HEK293T (cell line): ENCODE data around the gene MAP3K14.

Source experiments
- CTCF ChIA-PET: fragments of 350-600 bp; formaldehyde crosslinking; extraction: SDS; loops from one replicate; lab custom pipeline; 2021; ENCODE audit warnings: antibody characterized with exemption, inconsistent platforms; lab: Yijun Ruan, JAX
- POLR2A ChIA-PET: fragments of 350-600 bp; formaldehyde crosslinking; extraction: SDS; loops from one replicate; lab custom pipeline; 2020; ENCODE audit warnings: antibody characterized with exemption, inconsistent platforms; lab: Yijun Ruan, JAX
- DNase-seq: peaks from one replicate; pipeline ENCODE4 v3.0.0; 2012; ENCODE audit warnings: mixed read lengths; ENCODE audit errors: extremely low spot score
- ARNT ChIP-seq: fragments of 450-650 bp; IDR thresholded peaks from 2 replicates; pipeline ENCODE4 v1.6.1; 2017; ENCODE audit warnings: mild to moderate bottlenecking
- BHLHE40 ChIP-seq: fragments of 450-650 bp; IDR thresholded peaks from 2 replicates; pipeline ENCODE4 v1.6.1; 2016; ENCODE audit warnings: mild to moderate bottlenecking, moderate library complexity, borderline replicate concordance
- CTBP1 ChIP-seq: fragments of 450-650 bp; IDR thresholded peaks from 2 replicates; pipeline ENCODE4 v1.6.1; 2016; ENCODE audit warnings: borderline replicate concordance
- ELF4 ChIP-seq: fragments of 450-650 bp; IDR thresholded peaks from 2 replicates; pipeline ENCODE4 v1.6.1; 2017; ENCODE audit warnings: antibody characterized with exemption
- FOXA1 ChIP-seq: fragments of 450-650 bp; IDR thresholded peaks from 2 replicates; pipeline ENCODE4 v1.6.1; 2016; ENCODE audit warnings: mild to moderate bottlenecking
- FOXK2 ChIP-seq: fragments of 450-650 bp; IDR thresholded peaks from 2 replicates; pipeline ENCODE4 v1.6.1; 2016; ENCODE audit warnings: mild to moderate bottlenecking
- FOXM1 ChIP-seq: fragments of 450-650 bp; IDR thresholded peaks from 2 replicates; pipeline ENCODE4 v1.6.1; 2017; ENCODE audit warnings: mild to moderate bottlenecking, borderline replicate concordance
- HDGF ChIP-seq: fragments of 450-650 bp; IDR thresholded peaks from 2 replicates; pipeline ENCODE4 v1.6.1; 2017; ENCODE audit warnings: antibody characterized with exemption, borderline replicate concordance
- L3MBTL2 ChIP-seq: fragments of 450-650 bp; conservative IDR thresholded peaks from 2 replicates; pipeline ENCODE4 v1.6.1; 2016; ENCODE audit warnings: mild to moderate bottlenecking
- LEF1 ChIP-seq: fragments of 450-650 bp; IDR thresholded peaks from 2 replicates; pipeline ENCODE4 v1.6.1; 2017; ENCODE audit warnings: mild to moderate bottlenecking, borderline replicate concordance
- NFRKB ChIP-seq: fragments of 450-650 bp; IDR thresholded peaks from 2 replicates; pipeline ENCODE4 v1.6.1; 2016; ENCODE audit warnings: mild to moderate bottlenecking, moderate library complexity
- SP1 ChIP-seq: fragments of 450-650 bp; IDR thresholded peaks from 2 replicates; pipeline ENCODE4 v1.6.1; 2017
- SUZ12 ChIP-seq: fragments of 450-650 bp; IDR thresholded peaks from 2 replicates; pipeline ENCODE4 v1.6.1; 2016; ENCODE audit warnings: mild to moderate bottlenecking
- TARDBP ChIP-seq: fragments of 450-650 bp; IDR thresholded peaks from 2 replicates; pipeline ENCODE4 v1.6.1; 2016
- ZNF384 ChIP-seq: fragments of 450-650 bp; IDR thresholded peaks from 2 replicates; pipeline ENCODE4 v1.6.1; 2016
- TF ChIP-seq, protein P1 (sequence below): fragments of 450-650 bp; IDR thresholded peaks from 2 replicates; pipeline ENCODE4 v1.6.1; 2016

MAP3K14 gene

DNA sequence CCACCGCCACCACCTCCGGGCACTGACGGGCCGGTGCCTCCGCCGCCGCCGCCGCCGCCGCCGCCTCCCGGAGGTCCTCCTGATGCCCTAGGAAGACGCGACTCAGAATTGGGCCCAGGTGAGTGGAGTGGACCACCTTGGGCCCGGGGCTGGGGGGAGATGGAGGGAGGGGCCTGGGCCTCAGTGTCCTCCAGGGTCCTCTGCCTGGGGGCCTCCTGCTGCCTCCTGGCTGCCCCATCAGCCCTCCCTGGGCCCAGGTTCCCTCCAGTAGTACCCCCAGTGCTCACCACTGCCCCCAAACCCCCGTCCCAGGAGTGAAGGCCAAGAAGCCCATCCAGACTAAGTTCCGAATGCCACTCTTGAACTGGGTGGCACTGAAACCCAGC, 74.8 kb downstream of the MAP3K14 start:
- no peak for DNase-seq
- TF ChIP-seq TARDBP (no peak), SUZ12 (no peak), FOXM1 (no peak), CTBP1 (no peak)
- TF ChIP-seq, protein P1, sequence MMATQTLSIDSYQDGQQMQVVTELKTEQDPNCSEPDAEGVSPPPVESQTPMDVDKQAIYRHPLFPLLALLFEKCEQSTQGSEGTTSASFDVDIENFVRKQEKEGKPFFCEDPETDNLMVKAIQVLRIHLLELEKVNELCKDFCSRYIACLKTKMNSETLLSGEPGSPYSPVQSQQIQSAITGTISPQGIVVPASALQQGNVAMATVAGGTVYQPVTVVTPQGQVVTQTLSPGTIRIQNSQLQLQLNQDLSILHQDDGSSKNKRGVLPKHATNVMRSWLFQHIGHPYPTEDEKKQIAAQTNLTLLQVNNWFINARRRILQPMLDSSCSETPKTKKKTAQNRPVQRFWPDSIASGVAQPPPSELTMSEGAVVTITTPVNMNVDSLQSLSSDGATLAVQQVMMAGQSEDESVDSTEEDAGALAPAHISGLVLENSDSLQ: no peak
- ChIA-PET POLR2A (interaction anchor here (1.3 kb wide), 1 partner anchor 75 kb away, joined by 3 read pairs; the partner anchor contains the start of gene MAP3K14), CTCF (no interaction called here)

DNA sequence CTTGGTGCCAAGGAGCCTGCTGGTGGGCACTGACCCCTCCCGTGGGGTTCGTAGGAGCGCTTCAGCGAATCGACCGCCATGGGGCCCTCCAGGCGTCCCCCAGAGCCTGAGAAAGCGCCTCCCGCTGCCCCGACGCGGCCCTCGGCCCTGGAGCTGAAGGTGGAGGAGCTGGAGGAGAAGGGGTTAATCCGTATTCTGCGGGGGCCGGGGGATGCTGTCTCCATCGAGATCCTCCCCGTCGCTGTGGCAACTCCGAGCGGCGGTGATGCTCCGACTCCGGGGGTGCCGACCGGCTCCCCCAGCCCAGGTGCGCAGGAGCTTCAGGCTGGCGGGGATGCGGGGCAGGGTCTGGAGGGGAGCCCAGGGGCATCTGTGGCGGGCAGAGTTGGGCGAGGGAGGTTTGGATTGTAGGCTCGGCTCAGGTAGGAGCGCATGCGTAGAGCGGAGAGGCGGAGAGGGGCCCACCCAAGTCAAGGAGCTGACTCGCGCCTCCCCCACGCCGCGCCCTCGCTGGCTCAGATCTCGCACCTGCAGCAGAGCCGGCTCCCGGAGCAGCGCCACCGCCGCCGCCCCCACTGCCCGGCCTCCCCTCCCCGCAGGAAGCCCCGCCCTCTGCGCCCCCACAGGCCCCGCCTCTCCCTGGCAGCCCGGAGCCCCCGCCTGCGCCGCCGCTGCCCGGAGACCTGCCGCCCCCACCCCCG, 75.3 kb downstream of the MAP3K14 start:
- CTCF ChIA-PET: no interaction called here
- no peak for DNase-seq
- no peak for TF ChIP-seq NFRKB
- TF ChIP-seq ARNT: no peak
- no peak for TF ChIP-seq FOXK2
- TF ChIP-seq SUZ12: no peak
- TF ChIP-seq CTBP1: no peak
- TF ChIP-seq TARDBP: no peak
- POLR2A ChIA-PET: interaction anchor here (1.3 kb wide), 1 partner anchor 75 kb away, joined by 3 read pairs; the partner anchor contains the start of gene MAP3K14

DNA sequence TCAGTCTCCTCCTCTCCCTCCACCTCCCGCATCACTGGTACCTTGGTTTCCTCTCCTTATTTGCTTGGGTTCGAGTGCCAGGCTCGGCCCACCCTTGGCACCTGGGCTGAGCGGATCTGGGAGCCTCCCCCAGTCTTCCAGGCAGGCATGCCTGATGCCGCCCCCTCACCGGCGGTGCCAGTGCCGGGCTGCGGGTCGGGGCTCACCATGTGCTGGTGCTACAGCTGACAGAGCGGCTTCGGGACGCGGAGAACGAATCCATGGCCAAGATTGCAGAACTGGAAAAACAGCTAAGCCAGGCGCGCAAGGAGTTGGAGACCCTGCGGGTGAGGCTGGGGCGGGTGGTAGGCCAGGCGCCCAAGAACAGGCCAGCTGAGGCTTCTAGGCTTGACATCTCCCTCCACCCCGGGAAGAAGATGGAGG, 75.9 kb downstream of the MAP3K14 start:
- ChIA-PET CTCF (no interaction called here), POLR2A (no interaction called here)
- DNase-seq: no peak
- TF ChIP-seq ELF4 (no peak), NFRKB (no peak), FOXK2 (no peak), CTBP1 (no peak), SUZ12 (no peak), ARNT (no peak), HDGF (no peak), L3MBTL2 (no peak), TARDBP (no peak), ZNF384 (no peak), SP1 (no peak), BHLHE40 (no peak), FOXA1 (no peak), LEF1 (no peak), FOXM1 (no peak)
- TF ChIP-seq, protein P1: no peak

DNA sequence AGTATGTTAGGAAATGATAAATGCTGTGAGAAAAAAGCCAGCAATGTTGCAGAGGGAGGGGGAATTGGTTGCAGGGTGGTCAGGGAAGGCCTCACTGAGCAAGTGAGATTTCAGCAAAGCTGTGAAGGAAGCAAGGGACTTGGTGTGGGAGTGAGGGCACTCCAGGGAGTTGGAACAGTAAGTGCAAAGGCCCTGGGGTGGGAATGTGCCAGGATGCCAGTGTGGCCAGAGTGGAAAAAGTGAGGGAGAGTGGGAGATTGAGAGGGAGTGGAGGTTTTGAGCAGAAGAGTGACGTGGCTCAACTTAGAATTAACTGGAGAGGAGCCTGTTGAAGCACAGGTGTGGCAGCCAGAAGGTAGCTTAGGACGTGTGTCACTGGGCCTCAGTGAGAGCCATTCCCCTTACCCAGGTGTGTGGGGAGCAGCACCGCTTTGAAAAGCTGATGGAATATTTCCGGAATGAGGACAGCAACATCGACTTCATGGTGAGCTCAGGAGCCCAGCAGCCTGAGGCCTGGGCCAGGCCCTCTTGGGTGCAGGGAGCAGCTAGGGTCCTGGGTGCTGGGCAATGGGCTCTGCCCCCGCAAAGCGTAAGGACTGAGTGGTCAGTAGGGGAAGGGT, 78.6 kb downstream of the MAP3K14 start:
- POLR2A ChIA-PET: no interaction called here
- CTCF ChIA-PET: interaction anchor here (0.7 to 0.8 kb wide), 3 partner anchors 9 to 108 kb away, joined by 3 read pairs; no protein-coding TSS in a partner anchor
- DNase-seq: no peak
- TF ChIP-seq ZNF384: no peak
- no peak for TF ChIP-seq L3MBTL2
- TF ChIP-seq ELF4: no peak
- TF ChIP-seq SUZ12: no peak
- TF ChIP-seq FOXK2: no peak
- TF ChIP-seq LEF1: no peak
- TF ChIP-seq BHLHE40: no peak
- TF ChIP-seq NFRKB: no peak
- no peak for TF ChIP-seq HDGF

DNA sequence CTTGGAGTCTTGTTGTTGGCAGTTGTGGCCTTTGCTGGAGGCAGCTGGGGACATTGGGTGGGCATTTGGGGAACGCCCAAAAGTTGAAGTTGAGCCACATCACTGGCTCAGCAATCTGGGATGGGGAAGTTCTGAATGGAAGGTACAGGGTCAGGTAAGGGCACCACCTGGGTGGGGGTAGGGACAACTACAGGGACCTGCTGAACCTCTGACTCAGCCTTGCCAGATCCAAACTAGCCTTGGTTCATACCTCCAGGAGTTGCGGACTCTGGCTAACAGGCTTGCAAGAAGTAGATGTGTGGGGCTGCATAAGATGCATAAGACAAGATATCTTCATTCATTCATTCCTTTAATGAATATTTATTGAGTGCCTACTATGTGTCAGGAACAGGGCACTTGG, 79.1 kb downstream of the MAP3K14 start:
- ChIA-PET POLR2A (interaction anchor here (2.5 kb wide), 1 partner anchor 10 kb away, joined by 13 read pairs; no protein-coding TSS in a partner anchor), CTCF (interaction anchor here (0.6 to 0.7 kb wide), 2 partner anchors 16 to 77 kb away, joined by 3 to 4 read pairs; no protein-coding TSS in a partner anchor)
- DNase-seq: no peak
- TF ChIP-seq BHLHE40: no peak
- TF ChIP-seq, protein P1: no peak
- TF ChIP-seq FOXK2: no peak
- no peak for TF ChIP-seq ARNT
- TF ChIP-seq ELF4: no peak
- TF ChIP-seq SUZ12: no peak
- no peak for TF ChIP-seq L3MBTL2
- TF ChIP-seq CTBP1: no peak
- no peak for TF ChIP-seq SP1
- no peak for TF ChIP-seq NFRKB
- no peak for TF ChIP-seq FOXM1
- TF ChIP-seq FOXA1: no peak
- TF ChIP-seq HDGF: no peak
- TF ChIP-seq LEF1: no peak
- TF ChIP-seq TARDBP: no peak
- TF ChIP-seq ZNF384: no peak

DNA sequence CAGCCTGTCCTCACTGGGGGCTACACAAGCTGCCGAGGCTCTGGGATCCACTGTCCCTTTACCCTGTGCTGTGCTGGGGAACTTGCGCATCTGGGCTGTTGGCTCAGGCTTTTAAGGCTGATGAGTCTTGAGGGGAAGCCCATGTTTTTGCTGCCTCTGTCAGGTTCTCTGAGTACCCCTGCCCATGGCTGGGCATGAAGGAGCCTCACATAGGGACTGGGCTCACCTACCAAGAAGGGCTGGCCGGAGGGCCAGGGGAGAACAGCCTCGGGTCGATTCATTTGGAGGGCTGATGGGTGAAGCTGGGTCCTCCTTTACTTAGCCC, 80.6 kb downstream of the MAP3K14 start:
- ChIA-PET POLR2A (interaction anchor here (0.7 to 2.5 kb wide), 2 partner anchors 11 to 21 kb away, joined by 3 to 13 read pairs; no protein-coding TSS in a partner anchor), CTCF (interaction anchor here (0.9 to 2.7 kb wide), 14 partner anchors 8 to 189 kb away, joined by 3 to 19 read pairs (median 6); partner anchors contain the start of genes ACBD4 and FMNL1)
- no peak for DNase-seq
- TF ChIP-seq SP1 (no peak), ARNT (no peak), FOXM1 (no peak), LEF1 (no peak), TARDBP (no peak), FOXK2 (no peak), HDGF (no peak), ZNF384 (no peak), SUZ12 (no peak), FOXA1 (no peak), BHLHE40 (no peak), NFRKB (no peak), L3MBTL2 (no peak), ELF4 (no peak)
- TF ChIP-seq, protein P1: no peak
